Aorta (tissue), 5 donors: Measurements from ENCODE around the gene C19orf47. TPM values are rescaled to one million over a fixed set of nuclear protein-coding genes. Genes with fewer than 3 reads are reported as not detected.
A peak's percentile ranks its signal among the peaks of the same experiment; 100 is the strongest.

Experiments
- ATAC-seq: fragments of 200-7000 bp; cut with Tn5 transposase; one replicate; pipeline ENCODE4 v1.9.1; 2022; ENCODE audit warnings: moderate library complexity; ENCODE audit not compliant: low FRiP score
- DNase-seq, 2 donors: peaks; one replicate each; pipeline ENCODE4 v3.0.0-alpha.2; 2020
- H3K27ac ChIP-seq, 2 donors: one replicate each; pipeline ENCODE4 v1.5.1; 2013; ENCODE audit warnings: low read length in 2 of 2, mild to moderate bottlenecking in 2 of 2, moderate library complexity in 2 of 2, control low read depth in 1 of 2, inconsistent platforms in 1 of 2, low read depth in 1 of 2
- H3K27me3 ChIP-seq, 2 donors: one replicate each; pipeline ENCODE4 v1.6.1; 2013; ENCODE audit warnings: control low read depth in 1 of 2, low read length in 1 of 2, mild to moderate bottlenecking in 1 of 2, moderate library complexity in 1 of 2; ENCODE audit not compliant: insufficient read depth in 2 of 2, control insufficient read depth in 1 of 2
- H3K36me3 ChIP-seq, 2 donors: one replicate each; pipeline ENCODE4 v1.6.1; 2013; ENCODE audit warnings: control low read depth in 1 of 2, low read length in 1 of 2, mild to moderate bottlenecking in 1 of 2; ENCODE audit not compliant: insufficient read depth in 2 of 2, control insufficient read depth in 1 of 2
- H3K4me1 ChIP-seq, 2 donors: one replicate each; pipeline ENCODE4 v1.6.1; 2013; ENCODE audit warnings: low read length in 2 of 2, control low read depth in 1 of 2, mild to moderate bottlenecking in 1 of 2, moderate library complexity in 1 of 2; ENCODE audit not compliant: insufficient read depth in 2 of 2, control insufficient read depth in 1 of 2
- H3K4me3 ChIP-seq, 2 donors: one replicate each; pipeline ENCODE4 v1.5.1; 2013; ENCODE audit warnings: low read length in 2 of 2, control low read depth in 1 of 2, mild to moderate bottlenecking in 1 of 2
- H3K9me3 ChIP-seq: one replicate; pipeline ENCODE4 v1.6.1; 2013; ENCODE audit warnings: mild to moderate bottlenecking, low read length; ENCODE audit not compliant: control insufficient read depth
- WGBS, 2 donors: extraction: QIAGEN DNeasy Blood & Tissue Kit; methylation state at CpG; one replicate each; pipeline ENCODE4 v1.1.7; 2013; 5-methylcytosine and 5-hydroxymethylcytosine counted together
- intact Hi-C, 2 donors: fragments of 100-400 bp; cut with DNase I; formaldehyde crosslinking; loops; one replicate each; pipeline versions ENCODE4 v1.14.2 to v1.15.0; 2022
- polyA plus RNA-seq, 2 donors: library from polyadenylated mRNA; stranded (reverse); fragments of 200-250 nt; gene quantifications; one replicate each; pipeline ENCODE4 v1.2.3, GENCODE V29; 2013
- total RNA-seq, 2 donors: library from RNA; stranded (reverse); fragmentation: NEBNext Ultra II Directional; extraction: Animal tissue kit (Norgen Biotek cat#: 25700); gene quantifications; one replicate each; pipeline ENCODE4 v1.2.1, GENCODE V29; 2021
- donor health status: healthy with polysubstance abuse.
- donor health status: Bipolar disorder and iron deficiency.
- donor health status: DM: no; HTN: no; CAD: no.
- donor health status: DM: no; HTN: no; CAD: no.
- donor health status: DM: yes; HTN: yes; CAD: no.

C19orf47 gene
- total and polyA plus RNA-seq, 4 donors, result 11.3 to 22.3 (median 18.7) TPM

- no peaks in the 10 kb centered on the region for H3K27me3 ChIP-seq
- intact Hi-C loops, result no loop called here
- H3K4me3 ChIP-seq, result no peak overlapping the region
- DNase-seq, result no peak
- H3K36me3 ChIP-seq, result no peaks in the 10 kb centered on the region
- no peak overlapping the region for H3K27ac ChIP-seq
- no peaks in the 10 kb centered on the region for H3K9me3 ChIP-seq
- 86 to 90% methylated on average over 13 of the region's 13 CpGs for WGBS, 2 donors
- H3K4me1 ChIP-seq, result no peaks in the 10 kb centered on the region
- ATAC-seq, result no peak
Observed at GRCh38 chr19:40360020-40360707, 12.0 kb upstream of the C19orf47 start.

GRCh38 chr19:40358773-40359172 lies 10.6 kb upstream of the C19orf47 start:
- no peaks in the 10 kb centered on the region for H3K9me3 ChIP-seq
- H3K4me1 ChIP-seq, result no peaks in the 10 kb centered on the region

DNA sequence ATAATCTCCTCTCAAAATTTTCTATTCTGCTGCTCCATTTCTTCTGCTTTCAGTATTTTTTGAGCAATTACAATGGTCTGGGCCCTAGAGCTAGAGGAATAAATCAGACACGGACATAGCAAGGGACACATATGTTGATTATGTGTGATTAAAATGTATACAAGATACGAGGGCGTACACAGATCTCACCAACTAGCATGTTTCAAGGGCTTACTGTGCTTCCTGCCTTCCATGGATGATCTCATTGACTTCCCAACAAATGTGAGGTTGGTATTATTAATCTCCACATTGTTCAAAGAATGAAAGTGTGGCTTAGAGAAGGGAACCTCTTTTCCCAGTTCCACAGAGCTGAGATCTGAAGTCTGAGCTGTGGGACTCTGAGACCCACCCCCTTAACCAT lies 9.4 kb upstream of the C19orf47 start:
- 84 to 85% methylated on average over 3 of the region's 3 CpGs for WGBS, 2 donors
- H3K4me1 ChIP-seq, result no peaks in the 10 kb centered on the region
- intact Hi-C loops, result no loop called here
- DNase-seq, result no peak
- no peak overlapping the region for H3K4me3 ChIP-seq
- H3K27ac ChIP-seq, result no peak overlapping the region
- ATAC-seq, result no peak
- H3K9me3 ChIP-seq, result no peaks in the 10 kb centered on the region
- H3K27me3 ChIP-seq, result no peaks in the 10 kb centered on the region
- H3K36me3 ChIP-seq, result no peaks in the 10 kb centered on the region

More at GRCh38 chr19:40358773-40359172, 10.6 kb upstream of the C19orf47 start:
- Histone ChIP-seq H3K4me3 (no peak overlapping the region), H3K27me3 (no peaks in the 10 kb centered on the region), H3K27ac (no peak overlapping the region), H3K36me3 (no peaks in the 10 kb centered on the region)
- peak; percentile 47 for ATAC-seq
- intact Hi-C loops, result no loop called here
- DNase-seq, result peak in 1 of 2 donors; percentile 70
- WGBS, 2 donors, result 86 to 93% methylated on average over 5 of the region's 5 CpGs

DNA sequence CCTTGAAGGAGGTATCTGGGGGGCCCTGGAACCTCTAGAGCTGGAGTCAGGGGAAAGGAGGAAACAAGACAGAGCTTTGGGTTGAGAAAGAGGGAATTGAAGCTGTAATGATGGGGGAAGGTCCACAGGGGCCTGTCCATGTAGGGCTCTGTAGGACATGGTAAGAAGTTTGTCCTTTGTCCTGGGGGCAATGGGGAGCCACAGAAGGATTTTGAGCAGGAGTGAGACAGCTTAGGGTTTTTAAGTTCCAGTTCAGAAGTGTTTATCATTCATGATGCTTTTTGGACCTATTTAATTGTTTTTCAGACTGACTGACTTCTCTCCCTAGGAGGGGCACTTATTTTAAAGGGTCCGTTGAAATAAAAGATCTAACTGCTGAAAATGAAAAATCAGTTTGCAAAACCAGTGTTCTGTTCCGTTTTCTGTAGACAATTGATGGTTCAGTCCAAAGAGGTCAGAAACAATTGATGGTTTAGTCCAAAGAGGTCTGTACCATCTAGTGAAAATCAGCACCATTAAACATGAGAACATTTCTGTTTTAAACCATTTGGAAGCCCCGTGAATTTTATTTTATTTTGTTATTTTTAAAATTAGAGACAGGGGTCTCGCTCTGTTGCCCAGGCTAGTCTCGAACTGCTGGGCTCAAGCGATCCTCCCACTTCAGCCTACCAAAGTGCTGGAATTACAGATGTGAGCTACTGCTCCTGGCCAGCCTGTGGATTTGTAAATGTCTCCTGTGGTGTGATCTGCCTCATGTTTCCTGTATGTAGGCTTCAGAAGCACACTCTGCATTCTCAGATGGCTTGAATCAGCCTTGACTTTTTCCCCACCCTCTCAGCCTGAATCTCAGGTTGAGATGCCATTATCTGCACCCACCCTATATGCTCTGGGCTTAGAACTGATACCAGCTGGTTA lies 8.7 kb upstream of the C19orf47 start:
- Histone ChIP-seq H3K4me3 (no peak overlapping the region), H3K27me3 (no peaks in the 10 kb centered on the region), H3K36me3 (no peaks in the 10 kb centered on the region), H3K4me1 (no peaks in the 10 kb centered on the region), H3K27ac (no peak overlapping the region), H3K9me3 (no peaks in the 10 kb centered on the region)
- DNase-seq (no peak), ATAC-seq (no peak)
- 86 to 88% methylated on average over 6 of the region's 6 CpGs for WGBS, 2 donors
- intact Hi-C loops, result no loop called here

DNA sequence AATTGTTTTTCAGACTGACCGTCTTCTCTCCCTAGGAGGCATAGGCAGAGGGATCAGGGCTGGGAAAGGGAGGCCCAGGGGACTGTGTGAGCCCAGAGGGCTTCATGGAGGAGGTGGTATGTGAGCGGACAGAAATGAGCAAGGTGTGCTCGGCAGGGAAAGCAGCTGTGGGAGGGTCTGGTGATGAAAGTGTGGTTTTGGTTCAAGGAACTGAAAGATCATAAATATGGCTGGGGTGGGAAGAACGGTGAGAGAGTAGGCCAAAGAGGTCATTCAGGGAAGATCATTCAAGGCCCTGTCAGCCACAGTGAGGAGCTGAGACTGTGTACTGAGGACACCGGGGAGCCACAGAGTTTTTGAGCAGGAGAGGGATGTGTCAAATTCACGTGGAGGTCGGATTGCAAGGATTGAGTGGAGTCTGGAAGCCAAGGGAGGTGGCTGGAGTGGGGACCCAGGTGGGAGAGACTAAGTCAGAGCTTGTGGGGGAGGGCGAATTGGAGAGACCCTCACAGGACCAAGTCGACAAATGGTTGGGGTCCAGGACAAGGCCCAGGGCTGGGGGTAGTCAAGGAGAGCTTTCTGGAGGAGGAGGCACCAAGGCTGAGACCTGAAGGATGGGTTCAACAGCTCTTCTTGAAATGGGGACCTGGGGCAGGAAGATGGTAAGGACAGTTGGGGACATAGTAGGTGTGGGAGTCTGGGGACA lies 7.9 kb upstream of the C19orf47 start:
- DNase-seq, result no peak
- H3K9me3 ChIP-seq, result no peaks in the 10 kb centered on the region
- intact Hi-C loops, result no loop called here
- no peak overlapping the region for H3K27ac ChIP-seq
- no peak overlapping the region for H3K4me3 ChIP-seq
- no peaks in the 10 kb centered on the region for H3K27me3 ChIP-seq
- H3K4me1 ChIP-seq, result no peaks in the 10 kb centered on the region
- no peak for ATAC-seq
- no peaks in the 10 kb centered on the region for H3K36me3 ChIP-seq
- 72 to 81% methylated on average over 9 of the region's 9 CpGs for WGBS, 2 donors

DNA sequence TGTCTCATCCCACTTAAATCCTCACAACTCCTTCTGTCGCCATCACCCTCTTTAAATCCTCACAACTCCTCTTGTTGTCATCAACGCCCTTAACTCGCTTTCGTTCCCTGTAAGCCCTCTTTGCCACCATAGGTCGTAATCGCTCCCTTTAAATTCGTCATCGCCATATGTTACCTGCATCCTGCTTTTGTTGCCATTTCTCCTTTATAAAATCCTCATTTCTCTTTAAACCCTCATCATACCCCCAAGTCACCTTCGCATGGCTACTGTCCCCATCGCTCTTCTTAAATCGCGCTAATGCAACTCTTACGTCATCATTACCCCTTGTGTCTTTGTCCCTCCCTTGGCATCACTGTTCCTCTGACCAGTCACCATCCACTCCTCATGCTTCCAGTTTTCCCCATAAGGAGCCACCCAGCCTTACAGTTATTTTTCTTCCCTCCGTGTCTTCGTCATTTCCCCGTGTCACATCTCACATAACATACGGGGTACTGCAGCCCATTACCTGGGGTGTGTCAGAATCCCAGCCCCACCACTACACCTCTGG lies 837 bp upstream of the C19orf47 start:
- peaks cover 0 to 4% of the 10 kb centered on the region in 2 donors for H3K4me1 ChIP-seq
- 14 to 16% methylated on average over 17 of the region's 17 CpGs for WGBS, 2 donors
- intact Hi-C loops, result loop anchor here in 1 of 2 donors (1.0 to 5.0 kb wide), 4 partner anchors 53 to 253 kb away; partner anchors contain the start of gene LTBP4
- H3K27ac ChIP-seq, result no peak overlapping the region
- ATAC-seq (no peak), DNase-seq (no peak)
- H3K27me3 ChIP-seq, result no peaks in the 10 kb centered on the region
- no peaks in the 10 kb centered on the region for H3K9me3 ChIP-seq
- peak overlapping the region; percentile 46 to 71 for H3K4me3 ChIP-seq
- no peaks in the 10 kb centered on the region for H3K36me3 ChIP-seq

- intact Hi-C loops, result no loop called here
- no peaks in the 10 kb centered on the region for H3K36me3 ChIP-seq
- no peak overlapping the region for H3K27ac ChIP-seq
- H3K9me3 ChIP-seq, result no peaks in the 10 kb centered on the region
- peaks cover 0 to 2% of the 10 kb centered on the region in 2 donors for H3K4me1 ChIP-seq
- 67 to 74% methylated on average over 7 of the region's 7 CpGs for WGBS, 2 donors
- H3K4me3 ChIP-seq, result no peak overlapping the region
- no peaks in the 10 kb centered on the region for H3K27me3 ChIP-seq
- DNase-seq (no peak), ATAC-seq (no peak)
Observed at GRCh38 chr19:40344422-40344821, 3.8 kb downstream of the C19orf47 start.

DNA sequence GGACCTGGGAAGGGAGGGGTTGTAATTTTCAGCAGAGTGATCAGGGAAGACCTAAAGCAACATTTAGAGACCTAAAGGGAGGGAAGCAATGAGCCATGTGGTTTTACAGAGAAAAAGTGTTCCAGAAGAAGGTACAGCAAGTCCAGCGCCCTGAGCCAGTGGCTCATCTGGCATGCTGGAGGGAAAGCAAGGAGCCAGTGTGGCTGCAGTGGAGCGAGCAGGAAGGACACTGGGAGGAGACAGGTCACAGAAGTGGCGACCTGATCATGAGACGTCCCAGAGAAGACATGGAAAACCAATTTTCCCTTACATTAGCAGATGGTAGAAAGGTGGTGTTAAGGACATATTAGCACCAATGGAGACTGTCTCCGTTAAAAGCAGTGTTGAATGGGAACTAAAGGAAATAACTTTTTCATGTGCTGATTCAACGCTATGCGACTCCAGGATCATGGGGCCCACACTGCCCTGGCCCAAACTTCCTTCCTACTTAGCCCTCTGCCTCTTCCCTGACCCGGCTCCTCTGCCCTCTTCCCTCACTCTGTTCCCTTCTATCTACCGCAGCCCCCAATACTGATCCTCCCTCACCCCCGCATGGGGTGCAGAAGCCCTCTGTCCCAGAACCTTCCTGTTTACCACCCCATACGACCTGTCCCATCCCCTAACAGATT lies 5.4 kb downstream of the C19orf47 start:
- WGBS, 2 donors, result 90 to 93% methylated on average over 11 of the region's 11 CpGs

More for the DNA sequence above, 5.4 kb downstream of the C19orf47 start:
- DNase-seq (no peak), ATAC-seq (no peak)
- no peak overlapping the region for H3K4me3 ChIP-seq
- intact Hi-C loops, result no loop called here
- H3K9me3 ChIP-seq, result no peaks in the 10 kb centered on the region
- peaks cover 0 to 2% of the 10 kb centered on the region in 2 donors for H3K4me1 ChIP-seq
- peak overlapping the region; percentile 38 to 71 for H3K27ac ChIP-seq
- H3K27me3 ChIP-seq, result no peaks in the 10 kb centered on the region
- no peaks in the 10 kb centered on the region for H3K36me3 ChIP-seq
